PFSK-1 (cell line): ENCODE measurements around the gene BRMS1.

Experiments used
- POLR2AphosphoS5 ChIP-seq: IDR thresholded peaks from 2 replicates; pipeline ENCODE4 v1.6.1; 2012; ENCODE audit warnings: low read depth, mild to moderate bottlenecking, control low read depth, low read length, moderate library complexity
- SIN3A ChIP-seq: IDR thresholded peaks from 2 replicates; pipeline ENCODE4 v1.6.1; 2012; ENCODE audit warnings: mild to moderate bottlenecking, low read length, moderate library complexity, borderline replicate concordance; ENCODE audit not compliant: insufficient read depth
- TAF1 ChIP-seq: IDR thresholded peaks from 2 replicates; pipeline ENCODE4 v1.6.1; 2012; ENCODE audit warnings: low read length, control low read depth, borderline replicate concordance; ENCODE audit not compliant: insufficient read depth
- TF ChIP-seq, protein P1 (sequence below), 2 experiments: IDR thresholded peaks; 2 replicates each; pipeline versions ENCODE4 v1.6.1 to v1.8.0; 2011 to 2012; ENCODE audit warnings: low read depth in 2 of 2, low read length in 2 of 2, control low read depth in 1 of 2, inconsistent platforms in 1 of 2, mild to moderate bottlenecking in 1 of 2, moderate library complexity in 1 of 2; ENCODE audit not compliant: insufficient read depth in 1 of 2

- TF ChIP-seq SIN3A (no peak), TAF1 (no peak), POLR2AphosphoS5 (no peak)
- TF ChIP-seq, protein P1, sequence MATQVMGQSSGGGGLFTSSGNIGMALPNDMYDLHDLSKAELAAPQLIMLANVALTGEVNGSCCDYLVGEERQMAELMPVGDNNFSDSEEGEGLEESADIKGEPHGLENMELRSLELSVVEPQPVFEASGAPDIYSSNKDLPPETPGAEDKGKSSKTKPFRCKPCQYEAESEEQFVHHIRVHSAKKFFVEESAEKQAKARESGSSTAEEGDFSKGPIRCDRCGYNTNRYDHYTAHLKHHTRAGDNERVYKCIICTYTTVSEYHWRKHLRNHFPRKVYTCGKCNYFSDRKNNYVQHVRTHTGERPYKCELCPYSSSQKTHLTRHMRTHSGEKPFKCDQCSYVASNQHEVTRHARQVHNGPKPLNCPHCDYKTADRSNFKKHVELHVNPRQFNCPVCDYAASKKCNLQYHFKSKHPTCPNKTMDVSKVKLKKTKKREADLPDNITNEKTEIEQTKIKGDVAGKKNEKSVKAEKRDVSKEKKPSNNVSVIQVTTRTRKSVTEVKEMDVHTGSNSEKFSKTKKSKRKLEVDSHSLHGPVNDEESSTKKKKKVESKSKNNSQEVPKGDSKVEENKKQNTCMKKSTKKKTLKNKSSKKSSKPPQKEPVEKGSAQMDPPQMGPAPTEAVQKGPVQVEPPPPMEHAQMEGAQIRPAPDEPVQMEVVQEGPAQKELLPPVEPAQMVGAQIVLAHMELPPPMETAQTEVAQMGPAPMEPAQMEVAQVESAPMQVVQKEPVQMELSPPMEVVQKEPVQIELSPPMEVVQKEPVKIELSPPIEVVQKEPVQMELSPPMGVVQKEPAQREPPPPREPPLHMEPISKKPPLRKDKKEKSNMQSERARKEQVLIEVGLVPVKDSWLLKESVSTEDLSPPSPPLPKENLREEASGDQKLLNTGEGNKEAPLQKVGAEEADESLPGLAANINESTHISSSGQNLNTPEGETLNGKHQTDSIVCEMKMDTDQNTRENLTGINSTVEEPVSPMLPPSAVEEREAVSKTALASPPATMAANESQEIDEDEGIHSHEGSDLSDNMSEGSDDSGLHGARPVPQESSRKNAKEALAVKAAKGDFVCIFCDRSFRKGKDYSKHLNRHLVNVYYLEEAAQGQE (IDR thresholded peaks at IDR 0.05; ENCODE audit: insufficient read depth in 1 of 2, low read depth in 2 of 2, low read length in 2 of 2) = no peak
Measured at GRCh38 chr11:66331542-66332370, 13.1 kb downstream of the BRMS1 start.
